Gastrocnemius medialis (tissue), 4 donors: ENCODE data around the gene IL24. TPM values are rescaled to one million over a fixed set of nuclear protein-coding genes. Genes with fewer than 3 reads are reported as not detected.
"Not testable (repeated sequence)": the region's sequence is repeated elsewhere in the genome, so short reads cannot be mapped to it uniquely, and the experiment has no call there.

Source experiments
- ATAC-seq, 2 donors: fragments of 150-250 bp; one replicate each; pipeline ENCODE4 v1.9.1; 2016
- DNase-seq, 2 donors: peaks; one replicate each; pipeline ENCODE4 v3.0.0-alpha.2; 2019
- H3K27ac ChIP-seq, 4 donors: fragments of 200-600 bp; sonication (generic); 1 replicate in 1 of 4; 2 replicates in 3 of 4; pipeline ENCODE4 v1.5.1; 2016 to 2018; ENCODE audit warnings: mild to moderate bottlenecking in 2 of 4, moderate library complexity in 1 of 4
- H3K27me3 ChIP-seq, 3 donors: fragments of 200-600 bp; sonication (generic) in 2 of 3; 1 replicate in 1 of 3; 2 replicates in 2 of 3; pipeline versions ENCODE4 v1.5.1 to v1.6.0; 2016 to 2019; ENCODE audit warnings: mild to moderate bottlenecking in 1 of 3, moderate library complexity in 1 of 3
- H3K36me3 ChIP-seq, 2 donors: fragments of 200-600 bp; sonication (generic) in 1 of 2; one replicate each; pipeline ENCODE4 v1.5.1; 2017 to 2018
- H3K4me1 ChIP-seq, 2 donors: fragments of 200-600 bp; sonication (generic) in 1 of 2; one replicate each; pipeline ENCODE4 v1.5.1; 2016 to 2017; ENCODE audit warnings: mild to moderate bottlenecking in 2 of 2
- H3K4me3 ChIP-seq, 4 donors: fragments of 200-600 bp; sonication (generic) in 3 of 4; 1 replicate in 1 of 4; 2 replicates in 3 of 4; pipeline ENCODE4 v1.5.1; 2016 to 2019; ENCODE audit warnings: mild to moderate bottlenecking in 2 of 4
- H3K9me3 ChIP-seq, 3 donors: fragments of 200-600 bp; sonication (generic) in 2 of 3; 1 replicate in 1 of 3; 2 replicates in 2 of 3; pipeline ENCODE4 v1.5.1; 2016 to 2019
- POLR2A ChIP-seq, 2 donors: fragments of 450-650 bp; IDR thresholded peaks; one replicate each; pipeline ENCODE4 v1.6.1; 2017; ENCODE audit warnings: antibody characterized with exemption in 2 of 2, mild to moderate bottlenecking in 2 of 2, moderate library complexity in 2 of 2
- in situ Hi-C, 4 donors: fragments of 200-750 bp; cut with MboI; loops; one replicate each; pipeline versions ENCODE4 v1.15.0 to v1.8.0; 2017; ENCODE audit warnings: low sequenced_read_pairs in 4 of 4
- intact Hi-C: fragments of 100-400 bp; cut with DNase I; formaldehyde crosslinking; loops from one replicate; pipeline ENCODE4 v1.15.1; 2023; ENCODE audit warnings: low total_unique reads
- total RNA-seq, 4 donors: library from RNA; depleted of rRNA; stranded (reverse); fragments of >200 nt; gene quantifications; one replicate each; pipeline versions ENCODE4 v1.1.0 to v1.2.3, GENCODE V29; 2016
- TF ChIP-seq, protein P1 (sequence below), 5 experiments: fragments of 450-650 bp in 3 of 5; fragments of 200-600 bp in 2 of 5; sonication (generic) in 2 of 5; IDR thresholded peaks in 4 of 5; conservative IDR thresholded peaks in 1 of 5; 1 replicate in 4 of 5; 2 replicates in 1 of 5; pipeline ENCODE4 v1.5.1; 2016 to 2019; ENCODE audit warnings: antibody characterized with exemption in 5 of 5, mild to moderate bottlenecking in 3 of 5, moderate library complexity in 3 of 5

IL24 gene
- total RNA-seq = not detected

DNA sequence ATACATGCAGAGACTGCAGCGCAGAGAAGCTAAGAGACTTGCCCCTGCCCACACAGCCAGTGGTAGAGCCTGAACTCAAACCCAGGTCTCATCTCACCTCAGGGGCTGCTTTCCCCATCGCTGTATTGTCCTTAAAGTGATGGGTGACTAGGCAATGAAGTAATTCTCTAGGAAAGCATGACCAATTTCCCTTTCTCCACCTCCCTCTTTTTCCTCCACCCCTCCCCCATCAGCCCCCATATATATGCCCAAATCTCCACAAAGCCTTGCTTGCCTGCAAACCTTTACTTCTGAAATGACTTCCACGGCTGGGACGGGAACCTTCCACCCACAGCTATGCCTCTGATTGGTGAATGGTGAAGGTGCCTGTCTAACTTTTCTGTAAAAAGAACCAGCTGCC is at the start of gene IL24:
IL24 (plus strand) TSS at position 269 of the 400 bp plus-strand sequence. CDS start 390 bp downstream, outside the sequence.
- Histone ChIP-seq H3K4me1 (peaks cover 18 to 33% of the 10 kb centered on the region in 2 donors), H3K36me3 (no peaks in the 10 kb centered on the region), H3K4me3 (no peak within 1 kb of the TSS), H3K27ac (peak within 1 kb of the TSS in 2 of 4 donors; percentile 1 to 67), H3K27me3 (no peaks in the 10 kb centered on the region), H3K9me3 (no peaks in the 10 kb centered on the region)
- TF ChIP-seq, protein P1, sequence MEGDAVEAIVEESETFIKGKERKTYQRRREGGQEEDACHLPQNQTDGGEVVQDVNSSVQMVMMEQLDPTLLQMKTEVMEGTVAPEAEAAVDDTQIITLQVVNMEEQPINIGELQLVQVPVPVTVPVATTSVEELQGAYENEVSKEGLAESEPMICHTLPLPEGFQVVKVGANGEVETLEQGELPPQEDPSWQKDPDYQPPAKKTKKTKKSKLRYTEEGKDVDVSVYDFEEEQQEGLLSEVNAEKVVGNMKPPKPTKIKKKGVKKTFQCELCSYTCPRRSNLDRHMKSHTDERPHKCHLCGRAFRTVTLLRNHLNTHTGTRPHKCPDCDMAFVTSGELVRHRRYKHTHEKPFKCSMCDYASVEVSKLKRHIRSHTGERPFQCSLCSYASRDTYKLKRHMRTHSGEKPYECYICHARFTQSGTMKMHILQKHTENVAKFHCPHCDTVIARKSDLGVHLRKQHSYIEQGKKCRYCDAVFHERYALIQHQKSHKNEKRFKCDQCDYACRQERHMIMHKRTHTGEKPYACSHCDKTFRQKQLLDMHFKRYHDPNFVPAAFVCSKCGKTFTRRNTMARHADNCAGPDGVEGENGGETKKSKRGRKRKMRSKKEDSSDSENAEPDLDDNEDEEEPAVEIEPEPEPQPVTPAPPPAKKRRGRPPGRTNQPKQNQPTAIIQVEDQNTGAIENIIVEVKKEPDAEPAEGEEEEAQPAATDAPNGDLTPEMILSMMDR (IDR thresholded peaks at IDR 0.05 in 4 of 5, conservative IDR thresholded peaks at IDR 0.05 in 1 of 5) = no peak
- no peak for TF ChIP-seq POLR2A (IDR thresholded peaks at IDR 0.05)
- no peak for DNase-seq
- in situ Hi-C loops = no loop called here
- intact Hi-C loops = no loop called here
- no peak for ATAC-seq

DNA sequence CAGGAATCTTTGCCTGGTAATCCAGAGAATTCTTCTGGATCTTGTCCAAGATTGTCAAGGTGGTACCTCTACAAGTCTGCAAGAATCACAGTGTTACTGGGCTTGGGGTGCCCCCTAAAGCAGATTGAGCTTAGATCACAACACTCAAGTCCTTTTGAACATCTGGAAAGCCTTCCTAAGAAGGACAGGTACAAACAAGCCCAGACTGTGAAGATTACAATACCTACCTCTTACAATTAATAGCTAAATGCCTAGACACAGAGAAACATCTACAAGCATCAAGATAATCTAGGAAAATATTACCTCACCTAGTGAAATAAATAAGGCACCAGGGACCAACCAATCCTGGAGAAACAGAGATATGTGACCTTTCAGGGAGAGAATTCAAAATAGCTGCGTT is 49.3 kb upstream of the IL24 start:
- DNase-seq (no peak), ATAC-seq (no peak)
- in situ Hi-C loops = no loop called here
- Histone ChIP-seq H3K36me3 (no peaks in the 10 kb centered on the region), H3K27ac (no peak overlapping the region), H3K27me3 (no peaks in the 10 kb centered on the region), H3K4me3 (no peak overlapping the region), H3K4me1 (no peaks in the 10 kb centered on the region), H3K9me3 (no peaks in the 10 kb centered on the region)
- intact Hi-C loops = no loop called here
- no peak for TF ChIP-seq POLR2A (IDR thresholded peaks at IDR 0.05)
- TF ChIP-seq, protein P1 (IDR thresholded peaks at IDR 0.05 in 4 of 5, conservative IDR thresholded peaks at IDR 0.05 in 1 of 5) = no peak

DNA sequence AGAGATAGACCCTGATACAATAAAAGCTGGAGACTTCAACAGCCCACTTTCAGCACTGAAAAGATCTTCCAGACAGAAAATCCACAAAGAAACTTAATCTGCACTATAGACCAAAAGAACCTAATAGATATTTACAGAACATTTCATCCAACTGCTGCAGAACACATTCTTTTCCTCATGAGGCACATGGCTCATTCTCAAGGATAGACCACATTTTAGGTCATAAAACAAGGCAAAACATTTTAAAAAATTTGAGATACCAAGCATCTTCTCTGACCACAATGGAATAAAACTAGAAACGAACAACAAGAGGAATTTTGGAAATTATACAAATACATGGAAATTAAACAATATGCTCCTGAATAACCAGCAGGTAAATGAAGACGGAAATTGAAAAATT is 46.8 kb upstream of the IL24 start:
- H3K36me3 ChIP-seq = no peaks in the 10 kb centered on the region
- TF ChIP-seq, protein P1 (IDR thresholded peaks at IDR 0.05 in 4 of 5, conservative IDR thresholded peaks at IDR 0.05 in 1 of 5) = no peak
- TF ChIP-seq POLR2A (IDR thresholded peaks at IDR 0.05) = no peak
- H3K27me3 ChIP-seq = no peaks in the 10 kb centered on the region
- H3K4me1 ChIP-seq = no peaks in the 10 kb centered on the region
- no peak for DNase-seq
- H3K4me3 ChIP-seq = no peak overlapping the region
- H3K9me3 ChIP-seq = no peaks in the 10 kb centered on the region
- in situ Hi-C loops = no loop called here
- no peak for ATAC-seq
- intact Hi-C loops = no loop called here
- H3K27ac ChIP-seq = no peak overlapping the region

DNA sequence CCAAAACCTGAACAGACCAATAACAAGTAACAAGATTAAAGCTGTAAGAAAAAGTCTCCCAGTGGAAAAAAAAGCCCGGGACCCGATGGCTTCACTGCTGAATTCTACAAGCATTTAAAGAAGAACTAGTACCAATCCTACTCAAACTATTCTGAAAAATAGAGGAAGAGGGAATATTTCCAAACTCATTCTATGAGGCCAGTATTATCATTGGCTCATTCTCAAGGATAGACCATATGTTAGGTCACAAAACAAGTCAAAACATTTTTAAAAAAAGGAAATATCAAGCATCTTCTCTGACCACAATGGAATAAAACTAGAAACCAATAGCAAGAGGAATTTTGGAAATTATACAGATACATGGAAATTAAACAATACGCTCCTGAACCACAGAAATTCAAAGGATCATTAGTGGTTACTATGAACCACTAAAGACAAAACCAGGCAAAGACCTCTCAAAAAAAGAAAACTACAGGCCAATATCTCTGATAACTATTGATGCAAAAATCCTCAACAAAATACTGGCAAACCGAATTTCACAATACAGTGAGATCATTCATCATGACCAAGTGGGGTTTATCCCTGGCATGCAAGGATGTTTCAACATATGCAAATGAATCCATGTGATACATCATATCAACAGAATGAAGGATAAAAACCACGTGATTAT is 45.8 kb upstream of the IL24 start:
- no peaks in the 10 kb centered on the region for H3K36me3 ChIP-seq
- no peak for DNase-seq
- TF ChIP-seq POLR2A (IDR thresholded peaks at IDR 0.05) = no peak
- TF ChIP-seq, protein P1 (IDR thresholded peaks at IDR 0.05 in 4 of 5, conservative IDR thresholded peaks at IDR 0.05 in 1 of 5) = no peak
- intact Hi-C loops (no loop called here), in situ Hi-C loops (no loop called here)
- no peaks in the 10 kb centered on the region for H3K9me3 ChIP-seq
- no peak overlapping the region for H3K27ac ChIP-seq
- ATAC-seq = no peak
- no peaks in the 10 kb centered on the region for H3K27me3 ChIP-seq
- no peaks in the 10 kb centered on the region for H3K4me1 ChIP-seq
- H3K4me3 ChIP-seq = no peak overlapping the region

DNA sequence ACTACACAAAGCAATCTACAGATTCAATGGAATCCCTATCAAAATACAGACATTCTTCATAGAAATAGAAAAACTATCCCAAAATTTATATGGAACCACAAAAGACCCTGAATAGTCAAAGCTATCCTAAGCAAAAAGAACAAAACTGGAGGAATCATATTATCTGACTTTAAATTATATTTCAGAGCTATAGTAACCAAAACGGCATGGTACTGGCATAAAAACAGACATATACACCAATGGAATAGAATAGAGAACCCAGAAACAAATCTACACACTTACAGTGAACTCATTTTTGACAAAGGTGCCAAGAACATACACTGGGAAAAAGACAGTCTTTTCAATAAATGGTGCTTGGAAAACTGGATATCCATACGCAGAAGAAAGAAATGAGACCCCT is 44.6 kb upstream of the IL24 start:
- ATAC-seq, H3K4me3 ChIP-seq, H3K27me3 ChIP-seq, intact Hi-C loops, H3K9me3 ChIP-seq, H3K4me1 ChIP-seq, H3K36me3 ChIP-seq, DNase-seq, in situ Hi-C loops, H3K27ac ChIP-seq: not testable (repeated sequence)

DNA sequence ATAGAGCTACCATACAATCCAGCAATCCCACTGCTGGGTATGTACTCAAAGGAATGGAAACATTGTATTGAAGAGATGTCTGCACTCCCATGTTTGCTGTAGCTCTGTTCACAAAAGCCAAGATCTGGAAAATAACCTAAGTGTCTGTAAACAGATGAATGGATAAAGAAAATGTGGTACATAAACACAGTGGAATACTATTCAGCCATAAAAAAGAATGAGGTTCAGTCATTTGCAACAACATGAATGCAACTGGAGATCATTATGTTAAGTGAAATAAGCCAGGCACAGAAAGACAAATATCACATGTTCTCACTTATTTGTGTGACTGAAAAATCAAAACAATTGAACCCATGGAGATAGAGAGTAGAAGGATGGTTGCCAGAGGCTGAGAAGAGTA is 43.5 kb upstream of the IL24 start:
- DNase-seq, H3K9me3 ChIP-seq, H3K4me1 ChIP-seq, in situ Hi-C loops, H3K4me3 ChIP-seq, intact Hi-C loops, H3K27me3 ChIP-seq, ATAC-seq, H3K27ac ChIP-seq, H3K36me3 ChIP-seq: not testable (repeated sequence)
